Parathyroid adenoma (tissue), 2 donors: ENCODE measurements around the gene TMBIM4.

Experiments used
- H2AFZ ChIP-seq: fragments of 300-600 bp; sonication (generic); one replicate; pipeline ENCODE4 v1.7.0; 2017; ENCODE audit warnings: antibody characterized with exemption, mild to moderate bottlenecking
- H3K27ac ChIP-seq: fragments of 300-600 bp; sonication (generic); one replicate; pipeline ENCODE4 v1.7.0; 2017
- H3K27me3 ChIP-seq: fragments of 300-600 bp; sonication (generic); one replicate; pipeline ENCODE4 v1.7.0; 2017; ENCODE audit warnings: low read length; ENCODE audit not compliant: control insufficient read depth, insufficient read depth
- H3K36me3 ChIP-seq: fragments of 300-600 bp; sonication (generic); one replicate; pipeline ENCODE4 v1.7.0; 2017; ENCODE audit warnings: low read length; ENCODE audit not compliant: control insufficient read depth, insufficient read depth
- H3K4me1 ChIP-seq: fragments of 300-600 bp; sonication (generic); one replicate; pipeline ENCODE4 v1.7.0; 2017; ENCODE audit warnings: control low read depth
- H3K4me2 ChIP-seq: fragments of 300-600 bp; sonication (generic); one replicate; pipeline ENCODE4 v1.7.0; 2017; ENCODE audit warnings: low read length
- H3K4me3 ChIP-seq: fragments of 300-600 bp; sonication (generic); one replicate; pipeline ENCODE4 v1.7.0; 2017; ENCODE audit warnings: low read depth, low read length
- H3K79me2 ChIP-seq: fragments of 300-600 bp; sonication (generic); one replicate; pipeline ENCODE4 v1.7.0; 2017; ENCODE audit warnings: control low read depth
- H3K9ac ChIP-seq: fragments of 300-600 bp; sonication (generic); one replicate; pipeline ENCODE4 v1.7.0; 2017; ENCODE audit warnings: mild to moderate bottlenecking
- H3K9me3 ChIP-seq: fragments of 300-600 bp; sonication (generic); one replicate; pipeline ENCODE4 v1.7.0; 2017; ENCODE audit warnings: low read length; ENCODE audit not compliant: control insufficient read depth
- TF ChIP-seq, protein P1 (sequence below): fragments of 300-600 bp; sonication (generic); IDR thresholded peaks from one replicate; pipeline ENCODE4 v1.7.0; 2017; ENCODE audit warnings: antibody characterized with exemption, mild to moderate bottlenecking
- donor health status: primary hyperparathyroidism.

The TMBIM4 gene

DNA sequence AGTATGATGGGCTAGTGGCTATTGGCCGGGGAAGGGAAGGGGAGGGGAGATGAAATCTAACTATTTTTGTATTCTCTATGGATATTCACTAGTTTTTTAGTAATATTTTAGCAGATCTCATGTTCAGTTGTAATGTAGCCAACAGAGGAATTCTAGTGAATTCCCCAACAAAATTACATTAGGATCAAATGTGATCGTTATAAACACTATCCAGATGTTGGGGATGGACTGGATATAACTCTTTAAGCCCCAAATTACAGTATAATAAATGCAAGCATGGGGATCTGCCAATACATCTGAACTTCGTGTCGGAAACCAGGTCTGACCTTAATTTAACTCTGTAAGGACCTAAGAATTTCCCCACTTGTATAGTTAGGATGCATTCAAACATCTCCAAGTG lies 60.7 kb downstream of the TMBIM4 start:
- TF ChIP-seq, protein P1, sequence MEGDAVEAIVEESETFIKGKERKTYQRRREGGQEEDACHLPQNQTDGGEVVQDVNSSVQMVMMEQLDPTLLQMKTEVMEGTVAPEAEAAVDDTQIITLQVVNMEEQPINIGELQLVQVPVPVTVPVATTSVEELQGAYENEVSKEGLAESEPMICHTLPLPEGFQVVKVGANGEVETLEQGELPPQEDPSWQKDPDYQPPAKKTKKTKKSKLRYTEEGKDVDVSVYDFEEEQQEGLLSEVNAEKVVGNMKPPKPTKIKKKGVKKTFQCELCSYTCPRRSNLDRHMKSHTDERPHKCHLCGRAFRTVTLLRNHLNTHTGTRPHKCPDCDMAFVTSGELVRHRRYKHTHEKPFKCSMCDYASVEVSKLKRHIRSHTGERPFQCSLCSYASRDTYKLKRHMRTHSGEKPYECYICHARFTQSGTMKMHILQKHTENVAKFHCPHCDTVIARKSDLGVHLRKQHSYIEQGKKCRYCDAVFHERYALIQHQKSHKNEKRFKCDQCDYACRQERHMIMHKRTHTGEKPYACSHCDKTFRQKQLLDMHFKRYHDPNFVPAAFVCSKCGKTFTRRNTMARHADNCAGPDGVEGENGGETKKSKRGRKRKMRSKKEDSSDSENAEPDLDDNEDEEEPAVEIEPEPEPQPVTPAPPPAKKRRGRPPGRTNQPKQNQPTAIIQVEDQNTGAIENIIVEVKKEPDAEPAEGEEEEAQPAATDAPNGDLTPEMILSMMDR: no peak
- H3K36me3 ChIP-seq: no peaks in the 10 kb centered on the region
- H3K9me3 ChIP-seq: no peaks in the 10 kb centered on the region
- no peak overlapping the region for H3K27ac ChIP-seq
- H3K27me3 ChIP-seq: no peaks in the 10 kb centered on the region
- no peak overlapping the region for H3K9ac ChIP-seq
- no peaks in the 10 kb centered on the region for H3K79me2 ChIP-seq
- no peak overlapping the region for H3K4me2 ChIP-seq
- H3K4me1 ChIP-seq: no peaks in the 10 kb centered on the region
- no peak overlapping the region for H3K4me3 ChIP-seq
- H2AFZ ChIP-seq: no peak overlapping the region

DNA sequence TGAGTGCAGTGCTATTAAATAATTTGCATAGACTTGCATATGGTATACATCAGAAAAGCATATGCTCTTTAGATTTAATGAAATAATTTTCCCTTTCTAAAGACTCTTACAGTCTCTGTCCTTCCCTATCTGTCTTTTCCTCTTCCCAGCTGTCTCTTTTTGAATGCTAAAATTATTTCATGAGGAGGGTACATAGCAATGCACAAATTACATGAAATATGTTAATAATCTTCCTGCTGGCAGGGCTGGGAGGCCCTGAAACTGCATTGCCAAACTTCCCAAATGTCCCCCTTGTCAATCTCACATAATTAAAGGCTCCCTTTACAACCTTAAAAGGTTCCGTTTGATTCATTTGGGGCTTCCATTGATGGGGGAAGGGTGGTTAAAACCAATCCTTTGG lies 61.4 kb downstream of the TMBIM4 start:
- Histone ChIP-seq H3K4me1 (no peaks in the 10 kb centered on the region), H3K9me3 (no peaks in the 10 kb centered on the region), H3K27me3 (no peaks in the 10 kb centered on the region), H3K27ac (no peak overlapping the region), H3K79me2 (no peaks in the 10 kb centered on the region), H3K4me3 (no peak overlapping the region), H3K9ac (no peak overlapping the region), H3K4me2 (no peak overlapping the region), H2AFZ (no peak overlapping the region), H3K36me3 (no peaks in the 10 kb centered on the region)
- TF ChIP-seq, protein P1: no peak

DNA sequence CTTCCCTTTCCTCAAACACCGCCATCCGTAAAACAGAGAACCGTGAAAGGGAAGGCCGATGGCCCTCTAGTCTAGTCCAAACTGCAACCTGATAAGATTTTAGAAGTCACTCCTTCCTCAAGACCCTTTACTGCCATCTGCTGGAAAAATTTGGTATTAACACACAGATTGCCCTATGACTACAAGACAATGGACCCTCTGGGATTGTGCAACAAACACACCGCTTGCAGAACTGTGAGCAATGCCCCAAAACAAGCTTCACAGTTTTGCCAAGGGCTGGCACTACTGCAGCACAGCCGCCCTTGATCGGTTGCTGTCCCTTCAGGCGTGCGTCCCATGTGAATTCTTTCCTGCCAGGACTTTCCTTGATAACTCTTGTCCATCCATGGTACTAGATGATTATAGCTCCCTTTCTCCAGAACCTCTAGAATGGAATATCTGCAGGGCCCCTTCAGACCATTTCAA lies 62.3 kb downstream of the TMBIM4 start:
- H3K4me1 ChIP-seq: no peaks in the 10 kb centered on the region
- H3K9ac ChIP-seq: no peak overlapping the region
- no peaks in the 10 kb centered on the region for H3K27me3 ChIP-seq
- TF ChIP-seq, protein P1: peak; percentile 80
- no peak overlapping the region for H3K4me3 ChIP-seq
- H3K9me3 ChIP-seq: no peaks in the 10 kb centered on the region
- H3K27ac ChIP-seq: no peak overlapping the region
- H2AFZ ChIP-seq: peak overlapping the region; percentile 69
- H3K4me2 ChIP-seq: peak overlapping the region; percentile 23
- H3K79me2 ChIP-seq: no peaks in the 10 kb centered on the region
- H3K36me3 ChIP-seq: no peaks in the 10 kb centered on the region

DNA sequence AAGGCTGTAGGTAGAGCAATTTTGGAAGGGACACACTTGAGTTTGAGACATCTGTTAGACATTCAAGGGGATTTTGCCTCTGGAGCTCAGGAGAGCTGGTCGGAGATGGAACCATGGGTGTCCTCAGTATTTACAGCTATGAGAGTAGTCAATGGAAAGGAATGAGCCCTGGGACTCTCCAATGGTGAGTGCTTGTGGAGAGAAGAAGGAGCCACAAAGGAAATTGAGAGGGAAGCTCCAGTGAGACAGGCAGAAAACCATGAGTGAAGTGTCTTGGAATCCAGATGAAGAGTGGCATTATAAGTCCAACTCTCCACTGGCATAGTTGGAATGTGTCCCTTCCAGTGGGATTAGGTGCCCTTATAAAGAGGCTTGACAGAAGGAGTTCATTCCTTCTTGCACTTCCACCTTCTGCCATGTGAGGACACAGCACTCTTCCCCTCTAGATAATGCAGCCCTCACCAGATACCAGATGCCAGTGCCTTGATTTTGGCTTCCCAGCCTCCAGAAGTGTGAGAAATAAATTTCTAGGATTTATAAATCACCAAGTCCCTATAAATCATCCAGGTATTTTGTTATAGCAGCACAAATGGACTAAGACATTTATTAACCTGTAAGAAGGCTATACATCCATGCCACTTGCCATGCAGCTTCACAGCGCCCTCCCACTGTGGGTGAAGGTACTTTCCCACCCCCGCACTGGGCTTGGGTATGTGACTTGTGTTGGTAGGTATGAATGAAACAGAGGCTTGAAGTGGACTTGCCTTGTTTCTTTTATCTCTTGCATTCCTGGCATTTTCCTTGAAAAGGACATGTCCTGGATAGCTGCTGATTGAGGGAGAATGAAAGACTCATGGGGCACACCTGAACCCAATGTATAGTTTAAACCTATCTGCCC lies 66.5 kb downstream of the TMBIM4 start:
- no peak overlapping the region for H3K27ac ChIP-seq
- H3K79me2 ChIP-seq: no peaks in the 10 kb centered on the region
- no peak overlapping the region for H3K4me3 ChIP-seq
- no peaks in the 10 kb centered on the region for H3K9me3 ChIP-seq
- no peak overlapping the region for H3K9ac ChIP-seq
- no peak overlapping the region for H2AFZ ChIP-seq
- no peaks in the 10 kb centered on the region for H3K4me1 ChIP-seq
- TF ChIP-seq, protein P1: no peak
- no peak overlapping the region for H3K4me2 ChIP-seq
- H3K36me3 ChIP-seq: no peaks in the 10 kb centered on the region
- H3K27me3 ChIP-seq: no peaks in the 10 kb centered on the region
